SU-DHL-6 (cell line): ENCODE measurements around the gene GSK3B.

Experiments
- EZH2phosphoT487 ChIP-seq: fragments of 200-600 bp; sonication (generic), shearing (Covaris generic); conservative IDR thresholded peaks from 2 replicates; pipeline ENCODE4 v1.6.1; 2018; ENCODE audit warnings: mild to moderate bottlenecking, antibody characterized with exemption, low read length, moderate library complexity, mixed read lengths
- TF ChIP-seq, protein P1 (sequence below): fragments of 200-600 bp; sonication (generic); IDR thresholded peaks from one replicate; pipeline ENCODE4 v1.5.1; 2017; ENCODE audit warnings: antibody characterized with exemption, mild to moderate bottlenecking, low read length, moderate library complexity; ENCODE audit not compliant: insufficient read depth, poor library complexity, severe bottlenecking

DNA sequence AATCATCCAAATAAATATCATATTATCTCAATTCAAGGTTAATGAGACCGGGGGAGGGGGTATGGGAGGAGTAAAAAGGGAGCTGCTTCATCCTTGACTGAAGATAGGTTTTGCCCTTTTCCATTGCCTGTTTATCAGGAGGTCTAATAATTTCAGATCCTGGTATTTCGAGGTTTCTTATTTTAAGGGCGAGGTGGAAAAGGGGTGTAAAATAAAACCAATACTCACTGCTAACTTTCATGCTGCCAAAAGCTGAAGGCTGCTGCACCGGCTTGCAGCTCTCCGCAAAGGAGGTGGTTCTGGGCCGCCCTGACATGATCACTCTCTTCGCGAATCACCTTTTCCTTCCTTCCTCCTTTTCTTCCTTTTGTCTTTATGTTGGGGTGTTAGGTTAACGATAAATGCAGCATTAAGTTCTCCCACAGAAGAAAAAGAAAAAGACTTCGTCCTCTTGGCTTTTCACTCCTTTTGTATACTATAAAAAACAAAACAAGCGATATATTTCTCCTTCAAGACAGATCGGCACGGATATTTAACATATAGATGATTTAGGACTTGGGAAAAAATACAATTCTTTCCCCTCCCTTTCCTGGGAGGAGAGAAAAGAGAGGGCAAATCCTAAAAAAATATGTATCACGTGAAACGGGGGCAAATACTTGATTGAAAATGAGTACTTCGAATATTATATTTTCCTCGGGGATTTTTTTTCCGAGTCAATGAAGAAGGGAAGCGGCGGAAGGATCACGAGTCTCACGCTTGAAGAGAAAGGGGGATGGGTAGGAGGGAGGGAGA, 932 bp downstream of the GSK3B start:
- TF ChIP-seq, protein P1, sequence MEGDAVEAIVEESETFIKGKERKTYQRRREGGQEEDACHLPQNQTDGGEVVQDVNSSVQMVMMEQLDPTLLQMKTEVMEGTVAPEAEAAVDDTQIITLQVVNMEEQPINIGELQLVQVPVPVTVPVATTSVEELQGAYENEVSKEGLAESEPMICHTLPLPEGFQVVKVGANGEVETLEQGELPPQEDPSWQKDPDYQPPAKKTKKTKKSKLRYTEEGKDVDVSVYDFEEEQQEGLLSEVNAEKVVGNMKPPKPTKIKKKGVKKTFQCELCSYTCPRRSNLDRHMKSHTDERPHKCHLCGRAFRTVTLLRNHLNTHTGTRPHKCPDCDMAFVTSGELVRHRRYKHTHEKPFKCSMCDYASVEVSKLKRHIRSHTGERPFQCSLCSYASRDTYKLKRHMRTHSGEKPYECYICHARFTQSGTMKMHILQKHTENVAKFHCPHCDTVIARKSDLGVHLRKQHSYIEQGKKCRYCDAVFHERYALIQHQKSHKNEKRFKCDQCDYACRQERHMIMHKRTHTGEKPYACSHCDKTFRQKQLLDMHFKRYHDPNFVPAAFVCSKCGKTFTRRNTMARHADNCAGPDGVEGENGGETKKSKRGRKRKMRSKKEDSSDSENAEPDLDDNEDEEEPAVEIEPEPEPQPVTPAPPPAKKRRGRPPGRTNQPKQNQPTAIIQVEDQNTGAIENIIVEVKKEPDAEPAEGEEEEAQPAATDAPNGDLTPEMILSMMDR: no peak
- no peak for TF ChIP-seq EZH2phosphoT487
